Mesodermal cell (in vitro differentiated cells): ENCODE data around the gene MYO18B.

Source experiments
- H3K27ac ChIP-seq: 2 replicates; pipeline ENCODE4 v1.7.0; 2013; ENCODE audit warnings: mild to moderate bottlenecking, low read depth, low read length, moderate library complexity; ENCODE audit not compliant: severe bottlenecking
- H3K36me3 ChIP-seq: 2 replicates; pipeline ENCODE4 v1.7.1; 2013; ENCODE audit warnings: mild to moderate bottlenecking, low read length, moderate library complexity; ENCODE audit not compliant: control insufficient read depth, insufficient read depth
- H3K4me1 ChIP-seq: one replicate; pipeline ENCODE4 v1.7.1; 2013; ENCODE audit warnings: mild to moderate bottlenecking, low read length; ENCODE audit not compliant: insufficient read depth, control insufficient read depth, poor library complexity, severe bottlenecking
- H3K4me3 ChIP-seq: 2 replicates; pipeline ENCODE4 v1.7.0; 2013; ENCODE audit warnings: low read length, control low read depth, mild to moderate bottlenecking; ENCODE audit not compliant: insufficient read depth, poor library complexity, severe bottlenecking; ENCODE audit errors: extremely low read depth
- H3K9me3 ChIP-seq: 2 replicates; pipeline ENCODE4 v1.7.1; 2013; ENCODE audit warnings: mild to moderate bottlenecking, low read length, moderate library complexity; ENCODE audit not compliant: control insufficient read depth
- WGBS, 2 experiments: methylation state at CpG; one replicate each; pipeline ENCODE4 v1.1.5; 2013; ENCODE audit warnings: missing lambda C conversion rate in 2 of 2; ENCODE audit not compliant: insufficient coverage in 2 of 2; 5-methylcytosine and 5-hydroxymethylcytosine counted together

MYO18B gene

DNA sequence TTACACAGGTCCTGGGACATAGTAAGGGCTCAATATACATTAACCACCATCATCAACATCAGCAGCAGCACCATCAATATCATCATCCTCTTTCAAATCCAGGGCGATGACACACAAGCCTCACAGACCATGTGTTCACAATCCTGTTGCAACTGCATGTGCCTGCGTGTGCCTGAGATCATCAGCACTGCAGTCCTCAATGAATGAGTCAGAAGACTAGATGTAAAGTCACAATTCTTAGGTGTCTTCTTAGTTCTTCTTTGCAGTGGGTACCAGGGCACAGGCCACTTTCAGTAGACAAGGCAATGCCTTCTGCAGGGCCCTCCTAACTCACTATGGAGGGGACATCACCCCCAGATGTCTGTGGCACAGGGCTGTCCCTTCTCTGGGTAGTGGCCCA lies 111.1 kb downstream of the MYO18B start:
- WGBS, 2 experiments: 86 to 92% methylated on average over 2 of the region's 2 CpGs
- no peak overlapping the region for H3K27ac ChIP-seq
- H3K4me3 ChIP-seq: no peak overlapping the region
- no peaks in the 10 kb centered on the region for H3K9me3 ChIP-seq
- H3K36me3 ChIP-seq: no peaks in the 10 kb centered on the region
- peaks cover 2% of the 10 kb centered on the region for H3K4me1 ChIP-seq

DNA sequence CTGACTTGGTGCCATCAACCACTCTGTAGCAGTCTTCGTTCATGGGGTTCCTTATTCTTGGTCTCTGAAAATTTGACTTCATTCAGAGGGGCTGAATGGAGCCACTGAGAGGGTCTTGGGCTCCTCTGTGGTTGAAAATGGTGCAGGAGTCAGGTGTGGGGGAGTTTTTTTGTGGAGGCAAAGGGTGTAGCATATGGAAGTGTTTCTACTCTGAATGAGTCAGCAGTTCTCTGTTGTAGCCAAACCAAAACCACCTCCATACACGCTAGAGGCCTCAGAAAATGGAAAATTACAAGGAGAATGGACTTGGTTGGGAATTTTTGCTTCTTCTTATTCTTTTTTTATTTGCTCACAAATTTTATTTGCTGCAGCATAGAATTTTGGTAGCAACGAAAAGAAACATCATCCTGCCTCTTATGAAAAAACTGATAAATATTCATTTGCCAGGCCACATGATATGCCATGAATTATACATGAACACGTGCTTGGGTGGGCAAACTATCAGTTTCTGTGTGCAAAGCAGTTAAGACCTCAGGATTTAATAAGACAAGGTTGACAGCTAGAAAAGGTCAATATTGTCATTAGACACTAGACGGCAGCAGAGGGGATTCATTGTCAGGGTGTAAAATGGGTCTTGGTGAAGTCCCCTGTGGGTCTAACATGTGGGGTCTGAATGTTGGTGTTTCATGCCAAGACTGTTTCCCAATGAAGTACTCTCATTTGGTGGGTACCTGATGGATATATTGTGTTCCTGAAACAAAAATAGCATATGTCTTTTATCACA lies 111.7 kb downstream of the MYO18B start:
- 40 to 41% methylated on average over 2 of the region's 5 CpGs for WGBS, 2 experiments
- H3K4me3 ChIP-seq: no peak overlapping the region
- no peaks in the 10 kb centered on the region for H3K9me3 ChIP-seq
- no peaks in the 10 kb centered on the region for H3K36me3 ChIP-seq
- no peak overlapping the region for H3K27ac ChIP-seq
- H3K4me1 ChIP-seq: peaks cover 2% of the 10 kb centered on the region

- Histone ChIP-seq H3K9me3 (no peaks in the 10 kb centered on the region), H3K27ac (no peak overlapping the region), H3K4me1 (no peaks in the 10 kb centered on the region), H3K4me3 (no peak overlapping the region), H3K36me3 (no peaks in the 10 kb centered on the region)
- 94% methylated on average over 4 of the region's 6 CpGs for WGBS, 2 experiments
Measured at GRCh38 chr22:25869771-25870170, 127.8 kb downstream of the MYO18B start.

GRCh38 chr22:25874327-25874726 lies 132.3 kb downstream of the MYO18B start:
- Histone ChIP-seq H3K27ac (no peak overlapping the region), H3K4me1 (no peaks in the 10 kb centered on the region), H3K9me3 (no peaks in the 10 kb centered on the region), H3K4me3 (no peak overlapping the region), H3K36me3 (no peaks in the 10 kb centered on the region)
- WGBS, 2 experiments: 95 to 96% methylated on average over 11 of the region's 11 CpGs

GRCh38 chr22:25875461-25875860 lies 133.5 kb downstream of the MYO18B start:
- Histone ChIP-seq H3K4me1 (no peaks in the 10 kb centered on the region), H3K27ac (no peak overlapping the region), H3K36me3 (no peaks in the 10 kb centered on the region), H3K9me3 (no peaks in the 10 kb centered on the region), H3K4me3 (no peak overlapping the region)
- WGBS, 2 experiments: 50 to 67% methylated on average over 1 of the region's 2 CpGs

DNA sequence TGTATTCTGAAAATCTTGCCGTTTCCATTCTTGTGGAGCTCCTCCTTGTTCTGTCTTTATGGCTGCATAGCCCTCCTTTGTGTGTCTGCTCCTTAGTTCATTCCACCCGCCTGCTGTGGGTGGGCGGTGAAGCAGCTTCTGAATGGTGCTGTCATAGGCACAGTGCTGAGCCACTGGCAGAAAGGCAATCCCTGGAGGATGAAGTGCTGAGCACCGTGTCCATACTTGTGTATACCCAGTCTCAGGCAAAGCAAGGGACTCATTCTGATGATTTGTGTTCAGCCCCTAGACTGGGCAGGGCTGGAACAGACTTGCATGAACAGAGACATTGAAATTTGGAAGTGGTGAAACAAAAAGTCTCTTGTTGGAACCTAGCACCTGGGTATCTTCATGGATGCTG lies 134.9 kb downstream of the MYO18B start:
- Histone ChIP-seq H3K4me1 (no peaks in the 10 kb centered on the region), H3K4me3 (no peak overlapping the region), H3K27ac (no peak overlapping the region), H3K36me3 (no peaks in the 10 kb centered on the region), H3K9me3 (no peaks in the 10 kb centered on the region)
- WGBS, 2 experiments: 62 to 78% methylated on average over 3 to 4 of the region's 4 CpGs

- Histone ChIP-seq H3K36me3 (no peaks in the 10 kb centered on the region), H3K4me3 (no peak overlapping the region), H3K4me1 (no peaks in the 10 kb centered on the region), H3K27ac (no peak overlapping the region), H3K9me3 (no peaks in the 10 kb centered on the region)
- WGBS, 2 experiments: 77 to 81% methylated on average over 2 of the region's 3 CpGs
Measured at GRCh38 chr22:25878933-25879332, 136.9 kb downstream of the MYO18B start.

DNA sequence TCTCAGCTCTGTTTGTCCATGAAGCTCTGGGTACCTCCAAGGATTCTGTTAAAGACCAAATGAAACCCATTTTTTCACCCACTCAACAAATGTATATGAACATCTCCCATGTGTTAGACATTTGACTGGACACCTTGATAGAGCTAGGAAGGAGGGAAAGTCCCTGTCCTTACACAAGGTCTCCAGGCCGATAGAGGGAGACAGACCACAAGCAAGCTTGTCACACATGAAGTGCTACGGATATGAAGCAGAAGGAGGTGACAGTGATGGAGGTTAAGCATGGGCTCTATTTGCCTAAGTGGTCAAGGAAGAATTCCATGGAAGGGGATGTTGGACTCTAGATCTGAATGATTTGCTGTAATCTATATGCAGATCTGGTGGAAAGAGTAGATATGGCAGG lies 138.5 kb downstream of the MYO18B start:
- Histone ChIP-seq H3K4me3 (no peak overlapping the region), H3K27ac (no peak overlapping the region), H3K4me1 (no peaks in the 10 kb centered on the region), H3K36me3 (no peaks in the 10 kb centered on the region), H3K9me3 (no peaks in the 10 kb centered on the region)
- 68 to 90% methylated on average over 2 of the region's 2 CpGs for WGBS, 2 experiments

- no peaks in the 10 kb centered on the region for H3K9me3 ChIP-seq
- 77 to 87% methylated on average over 4 to 6 of the region's 8 CpGs for WGBS, 2 experiments
- H3K27ac ChIP-seq: no peak overlapping the region
- no peaks in the 10 kb centered on the region for H3K36me3 ChIP-seq
- H3K4me3 ChIP-seq: no peak overlapping the region
- H3K4me1 ChIP-seq: no peaks in the 10 kb centered on the region
Measured at GRCh38 chr22:25881210-25881755, 139.3 kb downstream of the MYO18B start.

- no CpG with 5 or more reads among the region's 2 CpGs for WGBS, 2 experiments
- no peak overlapping the region for H3K4me3 ChIP-seq
- no peaks in the 10 kb centered on the region for H3K9me3 ChIP-seq
- no peak overlapping the region for H3K27ac ChIP-seq
- H3K4me1 ChIP-seq: no peaks in the 10 kb centered on the region
- H3K36me3 ChIP-seq: no peaks in the 10 kb centered on the region
Measured at GRCh38 chr22:25882360-25882759, 140.4 kb downstream of the MYO18B start.

DNA sequence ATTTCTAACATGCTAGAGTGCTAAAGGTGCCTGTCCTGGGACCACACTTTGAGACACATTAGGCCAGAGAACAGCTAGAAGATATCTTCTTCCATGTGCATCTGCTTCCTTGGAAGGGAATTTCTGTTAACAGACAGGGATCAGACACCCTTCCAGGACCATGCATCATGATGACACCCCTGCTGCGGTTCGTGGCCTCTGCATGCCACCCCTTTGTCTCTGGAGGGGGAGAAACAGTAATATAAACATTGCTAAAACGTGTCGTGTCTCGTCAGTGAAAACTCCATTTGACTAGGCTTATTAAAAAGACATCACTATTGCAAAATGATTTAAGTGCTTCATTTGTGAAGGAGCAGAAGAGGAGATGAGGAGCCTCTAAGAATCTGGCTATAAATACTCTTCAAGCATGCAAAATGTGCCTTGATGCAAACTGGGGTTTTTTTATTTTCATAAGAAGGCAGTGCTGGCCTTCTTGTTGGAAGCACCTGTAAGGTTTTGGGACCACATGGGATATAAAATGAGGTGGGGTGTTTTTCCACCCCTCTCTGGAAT lies 141.6 kb downstream of the MYO18B start:
- WGBS, 2 experiments: 69 to 92% methylated on average over 2 of the region's 5 CpGs
- no peaks in the 10 kb centered on the region for H3K4me1 ChIP-seq
- H3K9me3 ChIP-seq: no peaks in the 10 kb centered on the region
- H3K36me3 ChIP-seq: no peaks in the 10 kb centered on the region
- H3K27ac ChIP-seq: no peak overlapping the region
- no peak overlapping the region for H3K4me3 ChIP-seq
